ENCODE results near the gene COL10A1. TPM values are rescaled to one million over a fixed set of nuclear protein-coding genes. Genes with fewer than 3 reads are reported as not detected.

COL10A1 gene
- 0.37 and 2.5 TPM in 2 replicates for total RNA-seq

GRCh38 chr6:116126032-116126431 lies at the start of gene COL10A1:
Gene COL10A1 (minus strand): TSS chr6:116126132. CDS start chr6:116125492, 640 bp downstream.

DNA sequence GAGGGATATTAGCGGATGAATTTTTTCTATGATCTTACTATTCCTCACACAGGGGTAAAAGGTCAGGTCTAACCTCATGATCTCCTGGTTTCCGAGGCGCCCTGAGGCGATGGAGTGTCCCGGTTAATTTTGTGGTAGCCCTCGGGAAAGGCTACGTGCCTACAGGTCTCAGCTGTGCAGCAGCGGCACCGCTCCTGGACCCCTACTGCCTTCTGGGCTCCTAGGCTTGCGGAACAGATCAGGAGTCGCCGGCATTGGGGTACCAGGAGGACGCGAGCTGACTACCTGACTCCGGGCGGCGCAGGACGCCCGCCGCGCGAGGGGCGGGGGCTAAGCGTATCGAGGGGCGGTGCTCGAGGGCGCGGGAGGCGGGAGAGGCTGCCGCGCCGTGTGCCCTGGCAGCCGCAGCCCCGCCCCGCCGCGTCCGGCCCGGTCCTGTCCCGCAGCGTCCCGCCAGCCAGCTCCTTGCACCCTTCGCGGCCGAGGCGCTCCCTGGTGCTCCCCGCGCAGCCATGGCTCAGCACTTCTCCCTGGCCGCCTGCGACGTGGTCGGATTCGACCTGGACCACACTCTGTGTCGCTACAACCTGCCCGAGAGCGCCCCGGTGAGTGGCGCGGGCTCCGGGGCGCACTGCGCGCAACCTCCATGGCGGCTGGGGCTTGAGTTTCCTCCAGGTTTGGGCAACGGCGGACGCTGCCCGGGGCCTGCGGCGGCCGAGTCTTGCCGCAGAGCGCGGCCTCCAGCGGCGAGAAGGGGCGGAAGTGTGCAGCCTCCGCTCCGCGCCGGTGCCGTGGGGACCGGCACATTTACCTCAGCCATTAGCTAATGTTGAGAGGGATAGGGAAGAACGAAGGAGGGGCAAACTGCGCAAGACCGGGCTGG lies 25.3 kb downstream of the COL10A1 start, which contains the start of gene NT5DC1:
NT5DC1 (plus strand) TSS at position 435 of the 883 bp plus-strand sequence; CDS start at position 513, 78 bp downstream.

Other genes starting within 250 kb of the COL10A1 start
- 0.33 and 0.37 TPM in 2 replicates for gene FRK, start 65.2 kb downstream of the COL10A1 start, total RNA-seq
- 4.3 and 6.2 TPM in 2 replicates for gene NT5DC1, start 25.3 kb downstream of the COL10A1 start, total RNA-seq
- 7.4 and 10.3 TPM in 2 replicates for gene TSPYL4, start 127.9 kb upstream of the COL10A1 start, total RNA-seq
- gene TSPYL1, start 153.8 kb upstream of the COL10A1 start, total RNA-seq: 82.2 and 83.9 TPM in 2 replicates
- gene DSE, start 244.8 kb upstream of the COL10A1 start, total RNA-seq: 76.7 and 143 TPM in 2 replicates